Measurements from ENCODE around the gene ZNF341.

DNA sequence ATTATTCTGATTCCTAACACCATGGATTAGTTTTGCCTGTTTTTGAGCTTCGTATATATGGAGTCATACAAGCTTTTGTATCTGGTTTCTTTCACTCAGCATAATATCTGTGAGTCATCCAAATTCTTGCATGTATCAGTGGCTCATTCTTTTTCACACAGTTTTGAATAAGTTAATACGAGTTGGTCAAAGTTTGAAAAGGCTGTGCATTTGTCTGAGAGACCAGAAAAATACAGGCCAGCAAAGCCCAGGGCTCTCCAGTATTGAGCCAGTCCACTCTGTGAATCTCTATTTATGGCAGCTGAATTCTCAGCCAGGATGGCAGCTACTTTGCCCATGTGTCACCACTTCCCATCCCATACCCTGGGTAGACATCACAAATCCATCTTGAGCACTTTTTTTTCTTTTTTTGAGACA lies 72.1 kb downstream of the ZNF341 start:
- TF ChIP-seq, protein P1, sequence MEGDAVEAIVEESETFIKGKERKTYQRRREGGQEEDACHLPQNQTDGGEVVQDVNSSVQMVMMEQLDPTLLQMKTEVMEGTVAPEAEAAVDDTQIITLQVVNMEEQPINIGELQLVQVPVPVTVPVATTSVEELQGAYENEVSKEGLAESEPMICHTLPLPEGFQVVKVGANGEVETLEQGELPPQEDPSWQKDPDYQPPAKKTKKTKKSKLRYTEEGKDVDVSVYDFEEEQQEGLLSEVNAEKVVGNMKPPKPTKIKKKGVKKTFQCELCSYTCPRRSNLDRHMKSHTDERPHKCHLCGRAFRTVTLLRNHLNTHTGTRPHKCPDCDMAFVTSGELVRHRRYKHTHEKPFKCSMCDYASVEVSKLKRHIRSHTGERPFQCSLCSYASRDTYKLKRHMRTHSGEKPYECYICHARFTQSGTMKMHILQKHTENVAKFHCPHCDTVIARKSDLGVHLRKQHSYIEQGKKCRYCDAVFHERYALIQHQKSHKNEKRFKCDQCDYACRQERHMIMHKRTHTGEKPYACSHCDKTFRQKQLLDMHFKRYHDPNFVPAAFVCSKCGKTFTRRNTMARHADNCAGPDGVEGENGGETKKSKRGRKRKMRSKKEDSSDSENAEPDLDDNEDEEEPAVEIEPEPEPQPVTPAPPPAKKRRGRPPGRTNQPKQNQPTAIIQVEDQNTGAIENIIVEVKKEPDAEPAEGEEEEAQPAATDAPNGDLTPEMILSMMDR (IDR thresholded peaks at IDR 0.05) = no peak
- no peak for TF ChIP-seq POLR2A (IDR thresholded peaks at IDR 0.05)
